GM12878 (cell line): ENCODE data around the gene FAM83D. TPM values are rescaled to one million over a fixed set of nuclear protein-coding genes. Genes with fewer than 3 reads are reported as not detected.

Source experiments
- ATAC-seq: fragments of 200-7000 bp; cut with Tn5 transposase; 3 replicates; pipeline ENCODE4 v1.9.1; 2020; ENCODE audit warnings: mild to moderate bottlenecking, moderate library complexity
- BruUV-seq: library from RNA; stranded (reverse); fragments of 400-500 nt; replicated peaks from 2 replicates; lab custom pipeline; 2021; lab: Mats Ljungman, UMichigan
- CTCF ChIA-PET: fragments of 300-600 bp; sonication (Branson Sonifier 250); formaldehyde crosslinking; extraction: SDS; loops from one replicate; lab custom pipeline; 2021; ENCODE audit warnings: inconsistent platforms; lab: Yijun Ruan, JAX
- POLR2A ChIA-PET: fragments of 350-600 bp; formaldehyde crosslinking; extraction: SDS; loops from one replicate; lab custom pipeline; 2021; ENCODE audit warnings: inconsistent platforms; lab: Charles Lee
- RAD21 ChIA-PET: fragments of 300-600 bp; sonication (Branson Sonifier 250); formaldehyde crosslinking; loops from one replicate; lab custom pipeline; 2023; ENCODE audit warnings: antibody characterized with exemption; ENCODE audit not compliant: unreplicated experiment; lab: Charles Lee
- SMC1A ChIA-PET: fragments of 300-600 bp; sonication (Branson Sonifier 250); formaldehyde crosslinking; loops from one replicate; lab custom pipeline; 2023; ENCODE audit not compliant: unreplicated experiment, uncharacterized antibody; lab: Charles Lee
- DNase-seq: peaks from one replicate; pipeline ENCODE4 v3.0.0-alpha.2; 2011; ENCODE audit warnings: low read depth, low spot score
- FAIRE-seq: peaks from 3 replicates; lab custom pipeline; 2011; peaks lifted over from hg19 to GRCh38; lab: Jason Lieb, UNC
- H2AFZ ChIP-seq: 2 replicates; pipeline ENCODE4 v1.6.0; 2011; ENCODE audit warnings: low read depth, low read length, control low read depth; ENCODE audit not compliant: control insufficient read depth
- H3K27ac ChIP-seq: 2 replicates; pipeline ENCODE4 v1.5.1; 2011; ENCODE audit warnings: control low read depth; ENCODE audit not compliant: control insufficient read depth, insufficient read depth
- H3K27me3 ChIP-seq, 2 experiments: replicated peaks in 1 of 2; 2 replicates each; pipeline versions ENCODE4 v1.6.0 to v1.6.1; 2011; ENCODE audit warnings: low read length in 1 of 2; ENCODE audit not compliant: control insufficient read depth in 2 of 2, insufficient read depth in 2 of 2
- H3K36me3 ChIP-seq, 2 experiments: 2 replicates each; pipeline ENCODE4 v1.5.1; 2011; ENCODE audit warnings: low read length in 1 of 2; ENCODE audit not compliant: control insufficient read depth in 2 of 2, insufficient read depth in 2 of 2
- H3K4me1 ChIP-seq: 2 replicates; pipeline ENCODE4 v1.6.1; 2011; ENCODE audit warnings: mild to moderate bottlenecking, low read length, moderate library complexity, mixed read lengths; ENCODE audit not compliant: control insufficient read depth, insufficient read depth
- H3K4me2 ChIP-seq: 2 replicates; pipeline ENCODE4 v1.6.0; 2011; ENCODE audit warnings: control low read depth; ENCODE audit not compliant: control insufficient read depth, insufficient read depth
- H3K4me3 ChIP-seq: fragments of 200-600 bp; sonication (generic); 2 replicates; pipeline ENCODE4 v1.5.1; 2016
- H3K79me2 ChIP-seq: 2 replicates; pipeline ENCODE4 v1.6.0; 2011; ENCODE audit warnings: low read length; ENCODE audit not compliant: control insufficient read depth, insufficient read depth
- H3K9ac ChIP-seq: 2 replicates; pipeline ENCODE4 v1.8.0; 2011; ENCODE audit warnings: low read length, control low read depth, mixed read lengths; ENCODE audit not compliant: control insufficient read depth, insufficient read depth
- H3K9me3 ChIP-seq: replicated peaks from 3 replicates; pipeline ENCODE4 v1.5.1; 2011; ENCODE audit warnings: mild to moderate bottlenecking, low read length; ENCODE audit not compliant: control insufficient read depth, insufficient read depth
- H4K20me1 ChIP-seq: 2 replicates; pipeline ENCODE4 v1.6.0; 2011; ENCODE audit not compliant: control insufficient read depth, insufficient read depth
- ATF3 ChIP-seq: IDR thresholded peaks from 2 replicates; pipeline ENCODE4 v1.6.1; 2011; ENCODE audit warnings: low read depth, mild to moderate bottlenecking, low read length, moderate library complexity, borderline replicate concordance; ENCODE audit errors: extremely low read depth
- BCL11A ChIP-seq: IDR thresholded peaks from 2 replicates; pipeline ENCODE4 v1.6.1; 2011; ENCODE audit warnings: low read depth, low read length
- BCL3 ChIP-seq: IDR thresholded peaks from 2 replicates; pipeline ENCODE4 v1.6.1; 2011; ENCODE audit warnings: borderline replicate concordance, low read depth, mild to moderate bottlenecking, moderate library complexity, low read length; ENCODE audit not compliant: insufficient read depth, poor library complexity, severe bottlenecking
- CHD2 ChIP-seq: IDR thresholded peaks from 2 replicates; pipeline ENCODE4 v1.6.1; 2011; ENCODE audit warnings: low read depth, low read length, improper control_type of control experiment, borderline replicate concordance
- FOS ChIP-seq: IDR thresholded peaks from 3 replicates; pipeline ENCODE4 v1.6.1; 2011; ENCODE audit warnings: borderline replicate concordance; ENCODE audit not compliant: insufficient read length; ENCODE audit errors: extremely low read depth
- IKZF2 ChIP-seq, 2 experiments: fragments of 450-650 bp; IDR thresholded peaks; 2 replicates each; pipeline ENCODE4 v1.6.1; 2017; ENCODE audit warnings: mild to moderate bottlenecking in 2 of 2, moderate library complexity in 2 of 2
- JUND ChIP-seq: IDR thresholded peaks from 2 replicates; pipeline ENCODE4 v1.6.1; 2012; ENCODE audit warnings: low read depth, mild to moderate bottlenecking, low read length, improper control_type of control experiment, moderate library complexity
- MEF2A ChIP-seq: IDR thresholded peaks from 2 replicates; pipeline ENCODE4 v1.6.1; 2011; ENCODE audit warnings: low read depth, mild to moderate bottlenecking, low read length, moderate library complexity; ENCODE audit not compliant: insufficient read depth
- MLLT1 ChIP-seq: fragments of 450-650 bp; IDR thresholded peaks from 2 replicates; pipeline ENCODE4 v1.6.1; 2016; ENCODE audit warnings: mild to moderate bottlenecking
- MYC ChIP-seq: IDR thresholded peaks from 2 replicates; pipeline ENCODE4 v1.6.1; 2011; ENCODE audit warnings: mild to moderate bottlenecking, low read length, moderate library complexity, inconsistent platforms; ENCODE audit not compliant: insufficient read depth, insufficient replicate concordance, insufficient read length, severe bottlenecking
- NFYA ChIP-seq: IDR thresholded peaks from 2 replicates; pipeline ENCODE4 v1.6.1; 2011; ENCODE audit warnings: low read depth, mild to moderate bottlenecking, low read length, improper control_type of control experiment, borderline replicate concordance
- NR2F1 ChIP-seq: fragments of 450-650 bp; conservative IDR thresholded peaks from 2 replicates; pipeline ENCODE4 v1.6.1; 2017; ENCODE audit warnings: mild to moderate bottlenecking
- RCOR1 ChIP-seq: conservative IDR thresholded peaks from 2 replicates; pipeline ENCODE4 v1.6.1; 2012; ENCODE audit warnings: low read depth, low read length, improper control_type of control experiment
- ZNF207 ChIP-seq: fragments of 450-650 bp; IDR thresholded peaks from 2 replicates; pipeline ENCODE4 v1.6.1; 2014; ENCODE audit warnings: antibody characterized with exemption, mild to moderate bottlenecking, borderline replicate concordance
- WGBS: methylation state at CpG from one replicate; pipeline ENCODE4 v1.1.6; 2016; ENCODE audit warnings: low lambda C conversion rate; ENCODE audit not compliant: insufficient replicate concordance, insufficient coverage; ENCODE audit errors: missing lambda C conversion rate; 5-methylcytosine and 5-hydroxymethylcytosine counted together
- in situ Hi-C: fragments of 300-500 bp; cut with MboI; formaldehyde crosslinking; loops from 9 replicates; pipeline ENCODE4 v1.14.3; 2018; ENCODE audit warnings: mixed read lengths
- intact Hi-C: fragments of 100-400 bp; cut with micrococcal nuclease; formaldehyde crosslinking; loops from one replicate; pipeline ENCODE4 v1.14.2; 2022; ENCODE audit not compliant: unreplicated experiment
- polyA plus RNA-seq, 11 experiments: library from polyadenylated mRNA; depleted of rRNA in 4 of 11; unstranded in 6 of 11; stranded (reverse) in 5 of 11; fragments of >200 nt; fragmentation: Nextera tagmentation in 4 of 11; fragmentation: Illumina TruSeq in 1 of 11; extraction: Ambion mirVana in 4 of 11; extraction: Trizol in 1 of 11; gene quantifications; 1 replicate in 1 of 11; 2 replicates in 10 of 11; pipeline versions ENCODE4 v1.2.1 to v1.2.3, GENCODE V29; 2011 to 2016; ENCODE audit warnings: inconsistent platforms in 2 of 11, missing spikeins in 2 of 11, low read depth in 1 of 11
- total RNA-seq, 4 experiments: library from RNA; depleted of rRNA in 3 of 4; stranded (reverse); fragments of >200 nt in 3 of 4; fragmentation: Illumina TruSeq in 1 of 4; extraction: Trizol in 1 of 4; gene quantifications; 2 replicates each; pipeline versions ENCODE4 v1.2.1 to v1.2.3, GENCODE V29; 2013 to 2021

Gene FAM83D
- total and polyA plus RNA-seq, 10 of the 15 experiments (the other 5 are each of a cell fraction or from before 2014, with no cell fraction given): 4.5 to 34.8 (median 19.2) TPM

GRCh38 chr20:38897267-38897666 lies 28.9 kb upstream of the FAM83D start:
- RAD21 ChIA-PET: no interaction called here
- FAIRE-seq (no peak), ATAC-seq (no peak), DNase-seq (no peak)
- 49% methylated on average over 4 of the region's 4 CpGs for WGBS
- no peak overlapping the region for H3K9ac ChIP-seq
- H4K20me1 ChIP-seq: no peaks in the 10 kb centered on the region
- in situ Hi-C loops: loop anchor here (5.0 kb wide), 1 partner anchor 250 kb away; no protein-coding TSS in a partner anchor
- no peak overlapping the region for H3K4me3 ChIP-seq
- H3K27ac ChIP-seq: no peak overlapping the region
- BruUV-seq: no TSS peak
- no peak overlapping the region for H2AFZ ChIP-seq
- no peaks in the 10 kb centered on the region for H3K9me3 ChIP-seq
- CTCF ChIA-PET: interaction anchor here (2.0 kb wide), 1 partner anchor 15 kb away, joined by 5 read pairs; no protein-coding TSS in a partner anchor
- no peaks in the 10 kb centered on the region for H3K27me3 ChIP-seq
- H3K36me3 ChIP-seq: peaks cover 31 to 40% of the 10 kb centered on the region in 2 experiments; a peak in 3 of 4 replicates
- peaks cover 22% of the 10 kb centered on the region for H3K4me1 ChIP-seq
- POLR2A ChIA-PET: no interaction called here
- SMC1A ChIA-PET: no interaction called here
- intact Hi-C loops: no loop called here
- peaks cover 9% of the 10 kb centered on the region for H3K79me2 ChIP-seq
- H3K4me2 ChIP-seq: no peak overlapping the region
- TF ChIP-seq ATF3 (no peak), CHD2 (no peak), NR2F1 (no peak), IKZF2 (IDR thresholded peaks at IDR 0.05) (no peak)

GRCh38 chr20:38900606-38901005 lies 25.6 kb upstream of the FAM83D start:
- no peak overlapping the region for H3K4me2 ChIP-seq
- H3K4me1 ChIP-seq: no peaks in the 10 kb centered on the region
- POLR2A ChIA-PET: no interaction called here
- no peaks in the 10 kb centered on the region for H3K27me3 ChIP-seq
- no peak for DNase-seq
- H3K9me3 ChIP-seq: no peaks in the 10 kb centered on the region; the same call in 2 of the 3 replicates
- H3K4me3 ChIP-seq: no peak overlapping the region
- RAD21 ChIA-PET: no interaction called here
- no peak for ATAC-seq
- no TSS peak for BruUV-seq
- CTCF ChIA-PET: interaction anchor here (1.7 kb wide), 1 partner anchor 146 kb away, joined by 5 read pairs; no protein-coding TSS in a partner anchor
- WGBS: over 99% methylated on average over 13 of the region's 13 CpGs
- no peaks in the 10 kb centered on the region for H4K20me1 ChIP-seq
- no peak for FAIRE-seq
- no peak overlapping the region for H2AFZ ChIP-seq
- in situ Hi-C loops: no loop called here
- SMC1A ChIA-PET: no interaction called here
- intact Hi-C loops: no loop called here
- peaks cover 51 to 56% of the 10 kb centered on the region in 2 experiments for H3K36me3 ChIP-seq
- no peaks in the 10 kb centered on the region for H3K79me2 ChIP-seq
- no peak overlapping the region for H3K27ac ChIP-seq
- no peak overlapping the region for H3K9ac ChIP-seq
- TF ChIP-seq JUND (no peak), BCL3 (no peak), MYC (no peak), BCL11A (no peak), MEF2A (no peak), RCOR1 (no peak), ZNF207 (no peak), IKZF2 (IDR thresholded peaks at IDR 0.05) (no peak), MLLT1 (no peak), FOS (no peak), NFYA (no peak)
